Activated CD4-positive, alpha-beta T cell treated with anti-CD3 and anti-CD28 coated beads for 36 hours (primary cell): ENCODE results near the gene RAP2A. TPM values are rescaled to one million over a fixed set of nuclear protein-coding genes. Genes with fewer than 3 reads are reported as not detected.

Source experiments
- ATAC-seq: fragments of 200-7000 bp; cut with Tn5 transposase; one replicate; pipeline ENCODE4 v1.10.0; 2021; ENCODE audit warnings: mild to moderate bottlenecking, moderate library complexity
- CTCF ChIA-PET: fragments of 350-600 bp; sonication (Branson Sonifier 250); formaldehyde crosslinking; loops from one replicate; lab custom pipeline; 2021; ENCODE audit warnings: antibody characterized with exemption; lab: Charles Lee
- POLR2A ChIA-PET: fragments of 350-600 bp; sonication (Branson Sonifier 250); formaldehyde crosslinking; loops from one replicate; lab custom pipeline; 2021; ENCODE audit warnings: antibody characterized with exemption, inconsistent platforms; lab: Charles Lee
- DNase-seq: peaks from one replicate; pipeline ENCODE4 v3.0.0-alpha.2; 2020
- H3K27ac Mint-ChIP-seq: one replicate; pipeline ENCODE4 v1.8.0; 2021; ENCODE audit warnings: mixed read lengths
- H3K27me3 Mint-ChIP-seq: one replicate; pipeline ENCODE4 v1.8.0; 2021; ENCODE audit warnings: mixed read lengths
- H3K36me3 Mint-ChIP-seq: one replicate; pipeline ENCODE4 v1.8.0; 2021; ENCODE audit warnings: low read depth, mixed read lengths
- H3K4me1 Mint-ChIP-seq: one replicate; pipeline ENCODE4 v1.8.0; 2021; ENCODE audit warnings: mixed read lengths
- H3K4me3 Mint-ChIP-seq: one replicate; pipeline ENCODE4 v1.8.0; 2021; ENCODE audit warnings: mild to moderate bottlenecking, moderate library complexity, mixed read lengths
- H3K9me3 Mint-ChIP-seq: one replicate; pipeline ENCODE4 v1.8.0; 2021; ENCODE audit warnings: low read depth, mixed read lengths
- intact Hi-C, 2 experiments: fragments of 100-400 bp; cut with DNase I in 1 of 2; cut with micrococcal nuclease in 1 of 2; formaldehyde crosslinking; loops; one replicate each; pipeline versions ENCODE4 v1.14.2 to v1.15.1; 2022 to 2024; cut with DNase I, micrococcal nuclease
- total RNA-seq, 2 experiments: library from RNA; stranded (reverse); gene quantifications; one replicate each; pipeline ENCODE4 v1.2.3, GENCODE V29; 2021

The RAP2A gene
- total RNA-seq, 2 experiments from 2014 or later = 12.3 to 15.5 TPM

- no peaks in the 10 kb centered on the region for H3K27me3 Mint-ChIP-seq
- intact Hi-C loops = loop anchor here (2.0 to 10.0 kb wide), 3 partner anchors 23 to 1139 kb away; partner anchors contain the start of gene STK24 (in 1 of the 2)
- H3K9me3 Mint-ChIP-seq = no peaks in the 10 kb centered on the region
- peak overlapping the region; percentile 71 for H3K27ac Mint-ChIP-seq
- H3K36me3 Mint-ChIP-seq = peaks cover 1% of the 10 kb centered on the region
- ATAC-seq = no peak
- POLR2A ChIA-PET = no interaction called here
- CTCF ChIA-PET = interaction anchor here (1.0 to 1.2 kb wide), 2 partner anchors 14 to 27 kb away, joined by 3 read pairs; no protein-coding TSS in a partner anchor
- H3K4me3 Mint-ChIP-seq = peak overlapping the region; percentile 94
- H3K4me1 Mint-ChIP-seq = peaks cover 25% of the 10 kb centered on the region
- no peak for DNase-seq
Measured at GRCh38 chr13:97435323-97435722, 1.4 kb downstream of the RAP2A start.

- peak overlapping the region; percentile 94 for H3K4me3 Mint-ChIP-seq
- no peak for DNase-seq
- CTCF ChIA-PET = interaction anchor here (1.0 to 1.2 kb wide), 2 partner anchors 13 to 27 kb away, joined by 3 read pairs; no protein-coding TSS in a partner anchor
- peak overlapping the region; percentile 71 for H3K27ac Mint-ChIP-seq
- H3K9me3 Mint-ChIP-seq = no peaks in the 10 kb centered on the region
- intact Hi-C loops = loop anchor here (2.0 to 10.0 kb wide), 3 partner anchors 23 to 1139 kb away; partner anchors contain the start of gene STK24 (in 1 of the 2)
- POLR2A ChIA-PET = no interaction called here
- no peak for ATAC-seq
- peaks cover 1% of the 10 kb centered on the region for H3K36me3 Mint-ChIP-seq
- no peaks in the 10 kb centered on the region for H3K27me3 Mint-ChIP-seq
- peaks cover 25% of the 10 kb centered on the region for H3K4me1 Mint-ChIP-seq
Measured at GRCh38 chr13:97435794-97436193, 1.8 kb downstream of the RAP2A start.

GRCh38 chr13:97436845-97437244 lies 2.9 kb downstream of the RAP2A start:
- H3K27me3 Mint-ChIP-seq = no peaks in the 10 kb centered on the region
- H3K4me1 Mint-ChIP-seq = peaks cover 22% of the 10 kb centered on the region
- H3K27ac Mint-ChIP-seq = no peak overlapping the region
- ATAC-seq (no peak), DNase-seq (no peak)
- CTCF ChIA-PET = interaction anchor here (0.6 kb wide), 1 partner anchor 327 kb away, joined by 3 read pairs; no protein-coding TSS in a partner anchor
- intact Hi-C loops = loop anchor here (2.0 to 10.0 kb wide), 3 partner anchors 22 to 1138 kb away; partner anchors contain the start of gene STK24 (in 1 of the 2)
- H3K4me3 Mint-ChIP-seq = no peak overlapping the region
- peaks cover 1% of the 10 kb centered on the region for H3K36me3 Mint-ChIP-seq
- no peaks in the 10 kb centered on the region for H3K9me3 Mint-ChIP-seq
- POLR2A ChIA-PET = no interaction called here

- H3K27me3 Mint-ChIP-seq = no peaks in the 10 kb centered on the region
- H3K27ac Mint-ChIP-seq = no peak overlapping the region
- ATAC-seq (no peak), DNase-seq (no peak)
- no peak overlapping the region for H3K4me3 Mint-ChIP-seq
- CTCF ChIA-PET = interaction anchor here (0.6 kb wide), 1 partner anchor 327 kb away, joined by 3 read pairs; no protein-coding TSS in a partner anchor
- peaks cover 1% of the 10 kb centered on the region for H3K36me3 Mint-ChIP-seq
- peaks cover 20% of the 10 kb centered on the region for H3K4me1 Mint-ChIP-seq
- intact Hi-C loops = loop anchor here (2.0 to 10.0 kb wide), 3 partner anchors 21 to 1137 kb away; partner anchors contain the start of gene STK24 (in 1 of the 2)
- POLR2A ChIA-PET = no interaction called here
- no peaks in the 10 kb centered on the region for H3K9me3 Mint-ChIP-seq
Measured at GRCh38 chr13:97437729-97438128, 3.8 kb downstream of the RAP2A start.

GRCh38 chr13:97438856-97439595 lies 5.1 kb downstream of the RAP2A start:
- Mint-ChIP-seq H3K4me1 (peaks cover 20% of the 10 kb centered on the region), H3K9me3 (no peaks in the 10 kb centered on the region), H3K27me3 (no peaks in the 10 kb centered on the region), H3K36me3 (peaks cover 2% of the 10 kb centered on the region), H3K4me3 (no peak overlapping the region), H3K27ac (no peak overlapping the region)
- CTCF ChIA-PET = interaction anchor here (1.2 kb wide), 1 partner anchor 11 kb away, joined by 3 read pairs; no protein-coding TSS in a partner anchor
- intact Hi-C loops = loop anchor here (5.0 to 10.0 kb wide), 2 partner anchors 98 to 1136 kb away; partner anchors contain the start of gene STK24 (in 1 of the 2)
- POLR2A ChIA-PET = no interaction called here
- ATAC-seq (no peak), DNase-seq (no peak)

GRCh38 chr13:97440598-97441170 lies 6.7 kb downstream of the RAP2A start:
- ChIA-PET POLR2A (interaction anchor here (0.6 kb wide), 2 partner anchors 12 to 142 kb away, joined by 3 read pairs; no protein-coding TSS in a partner anchor), CTCF (interaction anchor here (1.2 kb wide), 1 partner anchor 9 kb away, joined by 3 read pairs; no protein-coding TSS in a partner anchor)
- Mint-ChIP-seq H3K4me3 (no peak overlapping the region), H3K36me3 (peaks cover 6% of the 10 kb centered on the region), H3K27me3 (no peaks in the 10 kb centered on the region), H3K9me3 (no peaks in the 10 kb centered on the region), H3K27ac (no peak overlapping the region), H3K4me1 (peaks cover 14% of the 10 kb centered on the region)
- no peak for ATAC-seq
- no peak for DNase-seq
- intact Hi-C loops = no loop called here

- Mint-ChIP-seq H3K27me3 (no peaks in the 10 kb centered on the region), H3K4me1 (peaks cover 7% of the 10 kb centered on the region), H3K9me3 (no peaks in the 10 kb centered on the region), H3K4me3 (no peak overlapping the region), H3K36me3 (peaks cover 6% of the 10 kb centered on the region), H3K27ac (no peak overlapping the region)
- intact Hi-C loops = no loop called here
- CTCF ChIA-PET = no interaction called here
- POLR2A ChIA-PET = interaction anchor here (0.6 kb wide), 1 partner anchor 198 kb away, joined by 5 read pairs; no protein-coding TSS in a partner anchor
- no peak for DNase-seq
- no peak for ATAC-seq
Measured at GRCh38 chr13:97441368-97441767, 7.4 kb downstream of the RAP2A start.

- Mint-ChIP-seq H3K9me3 (no peaks in the 10 kb centered on the region), H3K27ac (no peak overlapping the region), H3K27me3 (no peaks in the 10 kb centered on the region), H3K4me1 (peaks cover 2% of the 10 kb centered on the region), H3K36me3 (peaks cover 14% of the 10 kb centered on the region), H3K4me3 (no peak overlapping the region)
- CTCF ChIA-PET = no interaction called here
- POLR2A ChIA-PET = no interaction called here
- intact Hi-C loops = no loop called here
- DNase-seq = no peak
- ATAC-seq = no peak
Measured at GRCh38 chr13:97445522-97446187, 11.7 kb downstream of the RAP2A start.

- Mint-ChIP-seq H3K36me3 (peaks cover 14% of the 10 kb centered on the region), H3K4me1 (peaks cover 2% of the 10 kb centered on the region), H3K9me3 (no peaks in the 10 kb centered on the region), H3K27ac (no peak overlapping the region), H3K4me3 (no peak overlapping the region), H3K27me3 (no peaks in the 10 kb centered on the region)
- ATAC-seq (no peak), DNase-seq (no peak)
- CTCF ChIA-PET = interaction anchor here (0.9 kb wide), 1 partner anchor 233 kb away, joined by 3 read pairs; no protein-coding TSS in a partner anchor
- intact Hi-C loops = no loop called here
- POLR2A ChIA-PET = no interaction called here
Measured at GRCh38 chr13:97446448-97446847, 12.5 kb downstream of the RAP2A start.

GRCh38 chr13:97448503-97449251 lies 14.7 kb downstream of the RAP2A start:
- no peak overlapping the region for H3K4me3 Mint-ChIP-seq
- peaks cover 5% of the 10 kb centered on the region for H3K9me3 Mint-ChIP-seq
- ATAC-seq (no peak), DNase-seq (no peak)
- H3K27ac Mint-ChIP-seq = no peak overlapping the region
- H3K36me3 Mint-ChIP-seq = peaks cover 25% of the 10 kb centered on the region
- ChIA-PET CTCF (interaction anchor here (0.8 to 1.3 kb wide), 3 partner anchors 8 to 14 kb away, joined by 3 read pairs; no protein-coding TSS in a partner anchor), POLR2A (no interaction called here)
- H3K4me1 Mint-ChIP-seq = no peaks in the 10 kb centered on the region
- intact Hi-C loops = no loop called here
- no peaks in the 10 kb centered on the region for H3K27me3 Mint-ChIP-seq
